H1 (cell line): ENCODE data around the gene TMEM135. TPM values are rescaled to one million over a fixed set of nuclear protein-coding genes. Genes with fewer than 3 reads are reported as not detected.

Experiments used
- SP1 ChIP-seq: IDR thresholded peaks from 2 replicates; pipeline ENCODE4 v1.6.1; 2011; ENCODE audit warnings: low read depth, low read length
- polyA plus RNA-seq, 7 experiments: library from polyadenylated mRNA; depleted of rRNA in 3 of 7; stranded (reverse) in 5 of 7; unstranded in 2 of 7; fragments of >200 nt in 5 of 7; fragments of 200-250 nt in 2 of 7; gene quantifications; 1 replicate in 5 of 7; 2 replicates in 1 of 7; 4 replicates in 1 of 7; pipeline versions ENCODE4 v1.2.1 to v1.2.3, GENCODE V29; 2011 to 2013; ENCODE audit warnings: missing spikeins in 2 of 7, mixed read lengths in 2 of 7
- total RNA-seq: library from RNA; stranded (reverse); fragmentation: NEBNext Ultra II Directional; extraction: Animal tissue kit (Norgen Biotek cat#: 25700); gene quantifications from 2 replicates; pipeline ENCODE4 v1.2.1, GENCODE V29; 2021

The TMEM135 gene
- total and polyA plus RNA-seq, 2 of the 8 experiments (the other 6 are each of a cell fraction or from before 2014, with no cell fraction given) = 9.3 to 31.3 TPM

DNA sequence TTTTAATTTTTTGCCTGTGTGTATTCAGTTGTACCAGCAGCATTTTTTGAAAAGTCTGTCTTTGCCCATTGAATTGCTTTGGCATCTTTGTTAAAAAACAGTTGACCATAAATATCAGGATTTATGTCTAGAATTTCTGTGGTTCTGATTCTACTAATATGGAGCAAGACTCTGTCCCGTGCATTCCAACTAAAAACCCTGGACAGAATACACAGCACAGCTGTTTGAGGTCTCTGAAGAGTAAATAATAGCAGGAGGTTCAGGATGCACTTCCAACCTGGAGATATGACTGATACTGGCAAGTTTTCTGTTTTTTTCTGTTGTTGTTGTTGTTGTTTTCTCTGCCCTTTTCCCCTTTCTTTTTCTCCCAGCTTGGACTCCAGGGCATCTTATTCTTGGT, 141.9 kb downstream of the TMEM135 start (continued):
- no peak for TF ChIP-seq SP1
